Upper lobe of right lung (tissue), 1 donor: ENCODE results near the gene UBE2S. TPM values are rescaled to one million over a fixed set of nuclear protein-coding genes. Genes with fewer than 3 reads are reported as not detected.

Experiments used
- ATAC-seq: fragments of 200-7000 bp; cut with Tn5 transposase; one replicate; pipeline ENCODE4 v1.9.1; 2020; ENCODE audit warnings: mild to moderate bottlenecking, moderate library complexity
- DNase-seq: peaks from one replicate; pipeline ENCODE4 v3.0.0-alpha.2; 2020
- H3K27ac ChIP-seq: fragments of 200-600 bp; one replicate; pipeline ENCODE4 v1.8.0; 2022
- H3K27me3 ChIP-seq: fragments of 200-600 bp; one replicate; pipeline ENCODE4 v1.8.0; 2022; ENCODE audit warnings: mild to moderate bottlenecking
- H3K36me3 ChIP-seq: fragments of 200-600 bp; one replicate; pipeline ENCODE4 v1.8.0; 2022
- H3K4me1 ChIP-seq: fragments of 200-600 bp; one replicate; pipeline ENCODE4 v1.8.0; 2022
- H3K4me3 ChIP-seq: fragments of 200-600 bp; one replicate; pipeline ENCODE4 v1.8.0; 2022; ENCODE audit warnings: mild to moderate bottlenecking
- H3K9me3 ChIP-seq: fragments of 200-600 bp; one replicate; pipeline ENCODE4 v1.8.0; 2022
- CTCF ChIP-seq: fragments of 200-600 bp; IDR thresholded peaks from one replicate; pipeline ENCODE4 v1.8.0; 2022; ENCODE audit warnings: antibody characterized with exemption
- intact Hi-C: fragments of 100-400 bp; cut with DNase I; formaldehyde crosslinking; loops from one replicate; pipeline ENCODE4 v1.11.0; 2022
- total RNA-seq: library from RNA; stranded (reverse); fragmentation: NEBNext Ultra II Directional; extraction: Animal tissue kit (Norgen Biotek cat#: 25700); gene quantifications from one replicate; pipeline ENCODE4 v1.2.1, GENCODE V29; 2021
- donor health status: DM: no; HTN: yes; CAD: no; lungs with severe emphysema.

UBE2S gene
- total RNA-seq, 1 donor from 2014 or later: 19.5 TPM

GRCh38 chr19:55436847-55437246 lies 29.3 kb upstream of the UBE2S start:
- H3K9me3 ChIP-seq: no peaks in the 10 kb centered on the region
- no peak for DNase-seq
- ATAC-seq: no peak
- H3K27me3 ChIP-seq: peaks cover 52% of the 10 kb centered on the region
- peaks cover 3% of the 10 kb centered on the region for H3K4me1 ChIP-seq
- intact Hi-C loops: no loop called here
- no peak overlapping the region for H3K27ac ChIP-seq
- TF ChIP-seq CTCF: no peak
- H3K36me3 ChIP-seq: no peaks in the 10 kb centered on the region
- no peak overlapping the region for H3K4me3 ChIP-seq

- TF ChIP-seq CTCF: no peak
Observed at GRCh38 chr19:55435020-55435419, 27.4 kb upstream of the UBE2S start.

GRCh38 chr19:55434356-55434919 lies 26.9 kb upstream of the UBE2S start:
- Histone ChIP-seq H3K4me3 (no peak overlapping the region), H3K4me1 (no peaks in the 10 kb centered on the region), H3K27me3 (peaks cover 49% of the 10 kb centered on the region), H3K9me3 (no peaks in the 10 kb centered on the region), H3K27ac (no peak overlapping the region), H3K36me3 (no peaks in the 10 kb centered on the region)
- no peak for TF ChIP-seq CTCF
- ATAC-seq (no peak), DNase-seq (no peak)
- intact Hi-C loops: no loop called here

More at GRCh38 chr19:55435020-55435419, 27.4 kb upstream of the UBE2S start:
- Histone ChIP-seq H3K27ac (no peak overlapping the region), H3K27me3 (peaks cover 49% of the 10 kb centered on the region), H3K4me3 (no peak overlapping the region), H3K4me1 (no peaks in the 10 kb centered on the region), H3K36me3 (no peaks in the 10 kb centered on the region), H3K9me3 (no peaks in the 10 kb centered on the region)
- ATAC-seq (no peak), DNase-seq (no peak)
- intact Hi-C loops: no loop called here

- Histone ChIP-seq H3K27ac (no peak overlapping the region), H3K4me3 (no peak overlapping the region), H3K27me3 (peaks cover 52% of the 10 kb centered on the region), H3K9me3 (no peaks in the 10 kb centered on the region), H3K4me1 (no peaks in the 10 kb centered on the region), H3K36me3 (no peaks in the 10 kb centered on the region)
- DNase-seq: no peak
- no peak for TF ChIP-seq CTCF
- ATAC-seq: no peak
- intact Hi-C loops: no loop called here
Observed at GRCh38 chr19:55433292-55433691, 25.7 kb upstream of the UBE2S start.

- H3K27ac ChIP-seq: no peak overlapping the region
- H3K4me1 ChIP-seq: no peaks in the 10 kb centered on the region
- no peak for ATAC-seq
- DNase-seq: no peak
- H3K36me3 ChIP-seq: no peaks in the 10 kb centered on the region
- no peak overlapping the region for H3K4me3 ChIP-seq
- H3K9me3 ChIP-seq: no peaks in the 10 kb centered on the region
- no peak for TF ChIP-seq CTCF
- peaks cover 57% of the 10 kb centered on the region for H3K27me3 ChIP-seq
- intact Hi-C loops: no loop called here
Observed at GRCh38 chr19:55432241-55432959, 24.8 kb upstream of the UBE2S start.
